MG63 (cell line): ENCODE measurements around the gene IFNK. TPM values are rescaled to one million over a fixed set of nuclear protein-coding genes. Genes with fewer than 3 reads are reported as not detected.

ENCODE experiments used
- DNase-seq: peaks from one replicate; pipeline ENCODE4 v3.0.0-alpha.2; 2020
- H3K27me3 ChIP-seq: fragments of 250-450 bp; sonication (Bioruptor Pico); 2 replicates; pipeline ENCODE4 v1.5.1; 2020; ENCODE audit warnings: mild to moderate bottlenecking, moderate library complexity
- H3K36me3 ChIP-seq: fragments of 250-450 bp; sonication (Bioruptor Pico); 2 replicates; pipeline ENCODE4 v1.5.1; 2020; ENCODE audit warnings: mild to moderate bottlenecking, moderate library complexity
- H3K4me3 ChIP-seq: fragments of 250-450 bp; sonication (Bioruptor Pico); 2 replicates; pipeline ENCODE4 v1.5.1; 2020; ENCODE audit warnings: mild to moderate bottlenecking, moderate library complexity
- H3K9me3 ChIP-seq: fragments of 250-450 bp; sonication (Bioruptor Pico); 2 replicates; pipeline ENCODE4 v1.5.1; 2020; ENCODE audit warnings: mild to moderate bottlenecking, moderate library complexity
- total RNA-seq: library from RNA; depleted of rRNA; stranded (reverse); fragments of >200 nt; shearing (Covaris generic); gene quantifications from 2 replicates; pipeline ENCODE4 v1.2.3, GENCODE V29; 2014; ENCODE audit warnings: low replicate concordance; rRNA removed

The IFNK gene, protein sequence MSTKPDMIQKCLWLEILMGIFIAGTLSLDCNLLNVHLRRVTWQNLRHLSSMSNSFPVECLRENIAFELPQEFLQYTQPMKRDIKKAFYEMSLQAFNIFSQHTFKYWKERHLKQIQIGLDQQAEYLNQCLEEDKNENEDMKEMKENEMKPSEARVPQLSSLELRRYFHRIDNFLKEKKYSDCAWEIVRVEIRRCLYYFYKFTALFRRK
- total RNA-seq = not detected in 2 replicates

GRCh38 chr9:27524236-27524635 is at the start of gene IFNK:
Gene IFNK (plus strand): TSS chr9:27524290. CDS start chr9:27524337, 47 bp downstream.
- Histone ChIP-seq H3K9me3 (no peaks in the 10 kb centered on the region), H3K27me3 (no peaks in the 10 kb centered on the region; the same call in 1 of the 2 replicates), H3K36me3 (no peaks in the 10 kb centered on the region), H3K4me3 (no peak within 1 kb of the TSS)
- DNase-seq = no peak

GRCh38 chr9:27474305-27474704 is 49.8 kb upstream of the IFNK start:
- Histone ChIP-seq H3K36me3 (no peaks in the 10 kb centered on the region), H3K27me3 (no peaks in the 10 kb centered on the region), H3K9me3 (no peaks in the 10 kb centered on the region), H3K4me3 (no peak overlapping the region)
- no peak for DNase-seq

DNA sequence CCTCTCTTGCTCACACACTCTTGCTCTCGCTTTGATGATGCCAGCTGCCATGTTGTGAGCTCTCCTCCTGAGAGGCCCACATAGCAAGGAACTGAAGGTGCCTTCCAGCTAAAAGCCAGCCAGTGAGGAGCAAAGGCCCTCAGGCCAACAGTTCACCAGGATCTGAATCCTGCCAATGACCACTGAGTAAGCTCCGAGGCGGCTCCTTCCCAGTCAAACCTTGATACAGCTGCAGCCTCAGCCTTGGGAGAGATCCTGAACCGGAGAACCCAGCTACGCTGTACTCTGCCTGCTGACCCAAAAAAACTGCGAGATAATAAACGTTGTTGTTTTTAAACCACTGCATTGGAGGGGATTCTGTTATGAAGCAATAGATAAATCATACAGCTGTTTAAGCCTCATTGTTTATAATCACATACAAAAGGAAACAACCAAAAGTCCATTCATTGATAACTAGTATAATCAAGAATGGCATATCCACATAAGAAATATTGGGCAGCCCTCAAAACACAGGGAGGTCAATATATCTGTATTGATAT is 49.0 kb upstream of the IFNK start:
- Histone ChIP-seq H3K36me3 (no peaks in the 10 kb centered on the region), H3K4me3 (no peak overlapping the region)

DNA sequence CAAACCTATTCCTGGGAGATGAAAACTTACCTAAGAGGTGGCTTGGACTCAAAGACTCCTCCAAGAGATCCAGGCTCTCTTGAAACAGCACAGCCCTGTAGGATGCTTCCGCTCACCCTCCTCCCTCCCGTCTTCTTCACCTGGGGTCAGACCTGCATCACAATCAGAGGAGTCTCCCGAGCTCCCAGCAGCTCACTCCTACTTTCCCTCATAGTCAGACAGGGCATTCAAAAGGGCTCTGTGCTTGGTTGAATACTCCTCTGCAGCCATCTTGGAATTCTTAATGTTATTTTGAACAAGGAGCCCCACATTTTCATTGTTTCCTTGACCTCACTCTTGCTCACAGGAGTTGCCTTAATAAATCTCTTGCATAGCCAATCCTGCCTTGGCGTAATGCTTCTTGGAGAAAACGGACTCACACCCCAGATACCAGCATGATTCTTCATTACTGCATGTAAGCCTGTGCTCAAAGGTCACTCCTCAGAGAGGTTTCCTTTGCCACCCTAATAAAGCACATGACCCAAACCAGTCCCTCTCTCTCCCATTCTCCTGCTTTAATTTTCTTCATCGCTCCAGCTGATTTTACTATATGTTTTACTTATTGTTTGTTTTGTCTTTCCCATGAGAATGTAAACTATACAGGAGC is 47.1 kb upstream of the IFNK start:
- H3K27me3 ChIP-seq = no peaks in the 10 kb centered on the region

More for the DNA sequence above, 49.0 kb upstream of the IFNK start:
- H3K27me3 ChIP-seq = no peaks in the 10 kb centered on the region
- H3K9me3 ChIP-seq = no peaks in the 10 kb centered on the region
- no peak for DNase-seq

GRCh38 chr9:27478322-27478721 is 45.8 kb upstream of the IFNK start:
- no peak for DNase-seq
- no peaks in the 10 kb centered on the region for H3K27me3 ChIP-seq
- no peaks in the 10 kb centered on the region for H3K9me3 ChIP-seq
- H3K36me3 ChIP-seq = no peaks in the 10 kb centered on the region
- H3K4me3 ChIP-seq = no peak overlapping the region

More for the DNA sequence above, 47.1 kb upstream of the IFNK start:
- DNase-seq = no peak
- Histone ChIP-seq H3K4me3 (no peak overlapping the region), H3K9me3 (no peaks in the 10 kb centered on the region), H3K36me3 (no peaks in the 10 kb centered on the region)

GRCh38 chr9:27482709-27483108 is 41.4 kb upstream of the IFNK start:
- no peak for DNase-seq
- no peaks in the 10 kb centered on the region for H3K9me3 ChIP-seq

DNA sequence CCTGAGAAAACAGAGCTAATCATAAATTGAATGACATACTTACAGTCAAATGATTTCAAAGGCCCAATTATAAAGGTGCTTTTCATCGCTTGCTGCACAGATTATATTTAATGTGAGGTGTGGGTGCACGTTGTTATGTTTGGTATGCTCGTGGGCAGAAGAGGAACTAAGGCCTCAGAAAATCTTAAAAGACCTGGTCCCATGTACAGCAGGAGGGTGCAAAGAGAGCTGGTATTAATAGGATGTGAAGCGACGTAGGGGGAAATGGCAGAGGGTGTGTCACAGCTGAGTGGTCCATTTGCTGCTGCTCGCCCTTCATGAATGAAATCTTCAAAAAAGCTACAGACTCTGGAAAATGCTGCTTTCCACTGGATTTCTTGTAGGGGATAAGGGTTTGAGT is 40.5 kb upstream of the IFNK start:
- no peaks in the 10 kb centered on the region for H3K9me3 ChIP-seq
- DNase-seq = no peak
- H3K36me3 ChIP-seq = no peaks in the 10 kb centered on the region
- no peaks in the 10 kb centered on the region for H3K27me3 ChIP-seq
- H3K4me3 ChIP-seq = no peak overlapping the region

More at GRCh38 chr9:27482709-27483108, 41.4 kb upstream of the IFNK start:
- H3K27me3 ChIP-seq = no peaks in the 10 kb centered on the region
- H3K4me3 ChIP-seq = no peak overlapping the region
- H3K36me3 ChIP-seq = no peaks in the 10 kb centered on the region

DNA sequence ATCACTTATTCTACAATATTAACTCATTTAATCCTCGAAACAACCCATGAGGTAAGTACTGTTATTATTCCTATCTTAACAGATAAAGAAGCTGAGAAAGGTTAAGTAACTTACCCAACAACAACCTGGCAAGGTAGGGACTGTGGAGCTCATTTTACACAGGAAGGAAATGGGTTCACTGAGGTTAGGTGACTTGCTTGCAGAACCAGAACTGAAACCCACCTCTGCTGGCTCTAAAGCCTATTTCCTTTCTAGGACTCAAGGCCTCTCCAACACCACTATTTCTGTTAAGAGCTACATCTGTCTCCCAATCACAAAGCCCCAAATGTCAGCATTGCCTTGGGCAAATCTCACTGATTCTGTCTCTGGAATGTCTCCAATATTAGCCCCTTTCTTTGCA is 38.9 kb upstream of the IFNK start:
- Histone ChIP-seq H3K36me3 (no peaks in the 10 kb centered on the region), H3K9me3 (no peaks in the 10 kb centered on the region), H3K4me3 (no peak overlapping the region), H3K27me3 (no peaks in the 10 kb centered on the region)
- no peak for DNase-seq

DNA sequence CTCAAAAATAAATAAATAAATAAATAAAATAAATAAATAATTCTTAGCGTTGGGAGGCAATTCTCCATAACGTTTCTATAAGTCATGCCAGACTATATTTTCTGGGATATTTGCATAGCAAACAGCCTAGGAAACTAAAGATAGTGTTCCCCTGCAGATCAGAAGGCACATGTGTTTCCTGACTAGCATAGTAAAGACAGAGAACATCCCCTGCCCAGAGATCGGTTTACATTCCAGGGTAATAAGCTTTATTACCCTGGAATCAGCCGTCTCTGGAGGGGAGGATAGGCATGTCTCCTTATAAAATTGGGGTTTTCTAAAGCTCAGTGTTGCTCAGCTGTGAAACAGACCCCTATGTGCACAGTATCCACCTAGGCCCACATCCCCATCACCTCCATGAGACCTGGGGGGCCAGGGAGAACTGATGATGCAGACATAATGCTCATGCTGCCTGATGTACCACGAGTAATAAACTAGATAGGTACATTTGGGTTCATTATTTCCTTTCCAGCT is 36.9 kb upstream of the IFNK start:
- Histone ChIP-seq H3K27me3 (no peaks in the 10 kb centered on the region), H3K9me3 (no peaks in the 10 kb centered on the region), H3K36me3 (no peaks in the 10 kb centered on the region), H3K4me3 (no peak overlapping the region)
- no peak for DNase-seq

GRCh38 chr9:27487927-27488326 is 36.2 kb upstream of the IFNK start:
- Histone ChIP-seq H3K36me3 (no peaks in the 10 kb centered on the region), H3K9me3 (no peaks in the 10 kb centered on the region), H3K4me3 (no peak overlapping the region), H3K27me3 (no peaks in the 10 kb centered on the region)
- no peak for DNase-seq

DNA sequence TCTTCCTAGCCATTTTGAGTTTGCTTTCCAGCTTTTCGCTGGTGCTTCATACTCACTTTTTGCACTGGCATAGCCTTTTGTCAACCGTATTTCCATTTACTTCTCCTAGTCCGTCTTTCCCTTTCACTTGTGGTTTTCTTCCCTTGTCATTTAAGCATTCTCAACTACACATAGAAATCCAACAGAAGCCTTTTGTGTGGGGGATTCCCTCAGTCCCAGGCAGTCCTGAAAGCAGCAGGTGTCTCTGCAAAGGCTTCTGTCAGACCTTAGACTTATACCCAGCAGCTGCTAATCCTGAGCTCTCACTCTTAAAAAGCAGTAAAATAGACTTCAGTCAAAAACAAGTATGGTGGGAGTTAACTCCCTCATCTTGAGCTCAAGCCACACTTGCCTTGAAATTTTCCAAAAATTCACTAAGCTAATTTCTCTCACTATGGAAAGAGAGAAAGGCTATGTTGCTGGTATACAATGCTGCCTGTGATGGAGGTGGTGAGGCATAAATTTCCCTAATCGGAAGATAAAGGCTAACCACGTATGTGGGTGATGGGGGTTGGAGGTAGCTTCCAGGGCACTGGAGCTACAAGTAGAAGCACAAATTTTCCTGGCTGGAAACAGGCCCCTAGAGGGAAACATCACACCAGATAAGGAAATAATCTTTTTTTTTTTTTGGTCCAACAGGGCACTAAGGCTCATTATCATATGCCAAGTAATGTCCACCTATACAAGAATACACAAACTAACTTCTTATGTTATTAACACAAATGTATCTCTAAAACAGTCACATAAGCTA is 34.8 kb upstream of the IFNK start:
- DNase-seq = no peak
- H3K4me3 ChIP-seq = no peak overlapping the region
- H3K36me3 ChIP-seq = no peaks in the 10 kb centered on the region

GRCh38 chr9:27491154-27491553 is 32.9 kb upstream of the IFNK start:
- no peak overlapping the region for H3K4me3 ChIP-seq
- DNase-seq = no peak
- no peaks in the 10 kb centered on the region for H3K27me3 ChIP-seq
- H3K9me3 ChIP-seq = no peaks in the 10 kb centered on the region
- H3K36me3 ChIP-seq = no peaks in the 10 kb centered on the region

More for the DNA sequence above, 34.8 kb upstream of the IFNK start:
- H3K9me3 ChIP-seq = no peaks in the 10 kb centered on the region
- H3K27me3 ChIP-seq = no peaks in the 10 kb centered on the region

DNA sequence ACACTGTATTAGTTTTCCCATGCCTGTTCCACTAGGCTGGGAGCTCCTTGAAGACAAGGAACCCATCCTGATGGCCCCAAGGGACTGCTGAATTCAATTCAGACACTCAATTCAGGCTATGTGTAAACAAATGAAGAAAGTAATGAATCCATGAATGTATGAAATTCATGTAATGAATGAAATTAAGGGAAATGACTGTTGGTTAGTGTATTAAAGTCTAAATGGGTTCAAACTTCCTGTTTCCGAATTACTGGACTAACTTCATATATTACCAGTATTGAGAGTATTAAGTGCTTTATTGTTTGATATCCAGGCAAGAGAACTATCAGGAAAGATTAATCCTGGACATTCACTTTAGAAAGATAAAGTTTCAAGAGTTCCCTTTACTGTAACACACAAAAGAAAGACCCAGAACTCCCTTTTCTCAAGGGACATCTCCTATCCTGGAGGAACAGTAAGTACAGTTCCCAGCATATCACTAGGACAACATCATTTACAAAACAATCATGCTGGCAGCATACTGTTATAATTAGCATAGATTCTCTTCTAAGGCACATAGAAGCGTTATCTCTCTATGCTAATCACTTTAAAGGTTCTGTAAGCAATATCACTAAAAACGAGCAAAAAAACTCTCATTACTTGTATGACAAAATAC is 28.5 kb upstream of the IFNK start:
- no peaks in the 10 kb centered on the region for H3K9me3 ChIP-seq
- H3K36me3 ChIP-seq = no peaks in the 10 kb centered on the region
- no peak for DNase-seq
- H3K27me3 ChIP-seq = no peaks in the 10 kb centered on the region
- no peak overlapping the region for H3K4me3 ChIP-seq

GRCh38 chr9:27496135-27496504 is 28.0 kb upstream of the IFNK start:
- DNase-seq = no peak
- Histone ChIP-seq H3K36me3 (no peaks in the 10 kb centered on the region), H3K9me3 (no peaks in the 10 kb centered on the region), H3K27me3 (no peaks in the 10 kb centered on the region), H3K4me3 (no peak overlapping the region)

DNA sequence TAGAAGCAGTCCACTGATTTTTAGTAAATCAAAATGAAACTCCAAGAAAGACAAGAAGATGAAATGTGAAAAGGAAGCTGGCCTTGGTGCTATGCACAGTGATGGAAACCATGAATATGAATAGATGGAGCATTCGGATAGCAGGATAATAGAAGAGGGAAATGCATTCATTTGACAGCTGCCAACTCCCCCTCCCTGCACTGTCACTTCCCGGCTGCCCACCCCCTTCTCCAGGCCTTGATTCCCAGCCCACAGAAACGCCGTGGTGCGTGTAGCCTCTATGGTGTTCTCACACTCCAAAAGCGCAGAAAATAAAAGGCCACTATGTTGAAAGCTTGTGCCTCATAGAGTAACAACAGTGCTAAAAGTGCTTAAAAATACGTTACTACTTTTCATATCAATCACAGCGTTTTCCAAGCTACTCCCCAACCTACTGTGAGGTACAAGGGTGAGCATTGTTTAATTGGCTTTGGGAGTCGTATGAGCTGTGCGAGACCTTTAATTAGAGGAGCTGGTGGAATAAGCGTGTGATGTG is 26.1 kb upstream of the IFNK start:
- Histone ChIP-seq H3K27me3 (no peaks in the 10 kb centered on the region), H3K4me3 (no peak overlapping the region), H3K36me3 (no peaks in the 10 kb centered on the region), H3K9me3 (no peaks in the 10 kb centered on the region)
- no peak for DNase-seq

GRCh38 chr9:27499451-27499850 is 24.6 kb upstream of the IFNK start:
- no peak for DNase-seq
- no peaks in the 10 kb centered on the region for H3K9me3 ChIP-seq
- H3K36me3 ChIP-seq = no peaks in the 10 kb centered on the region
- H3K27me3 ChIP-seq = no peaks in the 10 kb centered on the region
- H3K4me3 ChIP-seq = no peak overlapping the region
